PC-3 (cell line): Measurements from ENCODE around the gene FLNB. TPM values are rescaled to one million over a fixed set of nuclear protein-coding genes. Genes with fewer than 3 reads are reported as not detected.

Source experiments
- ATAC-seq: fragments of 200-7000 bp; cut with Tn5 transposase; 2 replicates; pipeline ENCODE4 v1.9.1; 2020; ENCODE audit warnings: mild to moderate bottlenecking, moderate library complexity
- Bru-seq: library from RNA; stranded (reverse); fragments of 400-500 nt; gene quantifications from one replicate; lab custom pipeline; 2021; lab: Mats Ljungman, UMichigan
- BruChase-seq, 2 experiments: library from RNA; stranded (reverse); fragments of 400-500 nt; gene quantifications; one replicate each; lab custom pipeline; 2021; lab: Mats Ljungman, UMichigan
- BruUV-seq: library from RNA; stranded (reverse); fragments of 400-500 nt; replicated peaks from 2 replicates; lab custom pipeline; 2021; lab: Mats Ljungman, UMichigan
- CTCF ChIA-PET: fragments of 300-600 bp; sonication (Branson Sonifier 250); formaldehyde crosslinking; loops from one replicate; lab custom pipeline; 2022; ENCODE audit warnings: antibody characterized with exemption; lab: Charles Lee
- POLR2A ChIA-PET: fragments of 300-600 bp; sonication (Branson Sonifier 250); formaldehyde crosslinking; loops from one replicate; lab custom pipeline; 2022; ENCODE audit warnings: antibody characterized with exemption; ENCODE audit not compliant: unreplicated experiment; lab: Charles Lee
- DNase-seq: peaks from one replicate; pipeline ENCODE4 v3.0.0-alpha.2; 2015
- H2AFZ ChIP-seq: fragments of 300-600 bp; sonication (generic); 2 replicates; pipeline ENCODE4 v1.6.0; 2016; ENCODE audit warnings: antibody characterized with exemption, low read length
- H3F3A ChIP-seq: fragments of 300-600 bp; sonication (generic); one replicate; pipeline ENCODE4 v1.6.0; 2017; ENCODE audit warnings: antibody characterized with exemption, low read length, control low read depth, mild to moderate bottlenecking; ENCODE audit not compliant: unreplicated experiment
- H3K27ac ChIP-seq: fragments of 300-600 bp; sonication (generic); 2 replicates; pipeline ENCODE4 v1.5.1; 2016; ENCODE audit warnings: mild to moderate bottlenecking, low read length
- H3K27me3 ChIP-seq: fragments of 300-600 bp; sonication (generic); 2 replicates; pipeline ENCODE4 v1.6.1; 2016; ENCODE audit warnings: low read length, mixed read lengths
- H3K36me3 ChIP-seq: fragments of 300-600 bp; sonication (generic); 2 replicates; pipeline ENCODE4 v1.6.1; 2016; ENCODE audit warnings: low read depth, mixed run types, low read length, mixed read lengths
- H3K4me1 ChIP-seq: fragments of 300-600 bp; sonication (generic); 2 replicates; pipeline ENCODE4 v1.5.1; 2016; ENCODE audit warnings: low read length; ENCODE audit not compliant: insufficient read depth
- H3K4me2 ChIP-seq: fragments of 300-600 bp; sonication (generic); 2 replicates; pipeline ENCODE4 v1.6.0; 2016; ENCODE audit warnings: low read length
- H3K4me3 ChIP-seq: fragments of 300-600 bp; sonication (generic); 2 replicates; pipeline ENCODE4 v1.5.1; 2016; ENCODE audit warnings: mild to moderate bottlenecking, low read length, mixed read lengths
- H3K79me2 ChIP-seq: fragments of 300-600 bp; sonication (generic); 2 replicates; pipeline ENCODE4 v1.6.1; 2017; ENCODE audit warnings: low read length, mixed read lengths
- H3K9ac ChIP-seq: fragments of 300-600 bp; sonication (generic); 2 replicates; pipeline ENCODE4 v1.6.0; 2016; ENCODE audit warnings: mild to moderate bottlenecking, low read length
- H3K9me2 ChIP-seq: fragments of 300-600 bp; sonication (generic); replicated peaks from 2 replicates; pipeline ENCODE4 v1.6.1; 2016; ENCODE audit warnings: mixed run types, low read length, mixed read lengths
- H3K9me3 ChIP-seq: fragments of 300-600 bp; sonication (generic); 2 replicates; pipeline ENCODE4 v1.6.1; 2016; ENCODE audit warnings: low read length, mixed read lengths
- H4K20me1 ChIP-seq: fragments of 300-600 bp; sonication (generic); 2 replicates; pipeline ENCODE4 v1.6.1; 2016; ENCODE audit warnings: low read length, mixed read lengths
- EZH2 ChIP-seq: fragments of 300-600 bp; sonication (generic); IDR thresholded peaks from one replicate; pipeline ENCODE4 v1.6.1; 2017; ENCODE audit warnings: antibody characterized with exemption, mild to moderate bottlenecking, low read length; ENCODE audit not compliant: unreplicated experiment
- EZH2phosphoT487 ChIP-seq: fragments of 300-600 bp; sonication (generic); IDR thresholded peaks from 2 replicates; pipeline ENCODE4 v1.6.1; 2018; ENCODE audit warnings: mild to moderate bottlenecking, antibody characterized with exemption, low read length, borderline replicate concordance
- intact Hi-C: fragments of 100-400 bp; cut with micrococcal nuclease; formaldehyde crosslinking; loops from 2 replicates; pipeline ENCODE4 v1.9.0; 2023
- long read RNA-seq: library from polyadenylated mRNA; unstranded; transcript quantifications from one replicate; pipeline ENCODE4 v2.0.0, GENCODE V29; 2021; ENCODE audit not compliant: unreplicated experiment
- total RNA-seq: library from RNA; depleted of rRNA; stranded (reverse); fragments of >200 nt; gene quantifications from 2 replicates; pipeline ENCODE4 v1.2.3, GENCODE V29; 2014; rRNA removed
- TF ChIP-seq, protein P1 (sequence below): fragments of 300-600 bp; sonication (generic); conservative IDR thresholded peaks from 2 replicates; pipeline ENCODE4 v1.5.1; 2017; ENCODE audit warnings: antibody characterized with exemption, low read depth, mild to moderate bottlenecking, low read length

FLNB gene, protein sequence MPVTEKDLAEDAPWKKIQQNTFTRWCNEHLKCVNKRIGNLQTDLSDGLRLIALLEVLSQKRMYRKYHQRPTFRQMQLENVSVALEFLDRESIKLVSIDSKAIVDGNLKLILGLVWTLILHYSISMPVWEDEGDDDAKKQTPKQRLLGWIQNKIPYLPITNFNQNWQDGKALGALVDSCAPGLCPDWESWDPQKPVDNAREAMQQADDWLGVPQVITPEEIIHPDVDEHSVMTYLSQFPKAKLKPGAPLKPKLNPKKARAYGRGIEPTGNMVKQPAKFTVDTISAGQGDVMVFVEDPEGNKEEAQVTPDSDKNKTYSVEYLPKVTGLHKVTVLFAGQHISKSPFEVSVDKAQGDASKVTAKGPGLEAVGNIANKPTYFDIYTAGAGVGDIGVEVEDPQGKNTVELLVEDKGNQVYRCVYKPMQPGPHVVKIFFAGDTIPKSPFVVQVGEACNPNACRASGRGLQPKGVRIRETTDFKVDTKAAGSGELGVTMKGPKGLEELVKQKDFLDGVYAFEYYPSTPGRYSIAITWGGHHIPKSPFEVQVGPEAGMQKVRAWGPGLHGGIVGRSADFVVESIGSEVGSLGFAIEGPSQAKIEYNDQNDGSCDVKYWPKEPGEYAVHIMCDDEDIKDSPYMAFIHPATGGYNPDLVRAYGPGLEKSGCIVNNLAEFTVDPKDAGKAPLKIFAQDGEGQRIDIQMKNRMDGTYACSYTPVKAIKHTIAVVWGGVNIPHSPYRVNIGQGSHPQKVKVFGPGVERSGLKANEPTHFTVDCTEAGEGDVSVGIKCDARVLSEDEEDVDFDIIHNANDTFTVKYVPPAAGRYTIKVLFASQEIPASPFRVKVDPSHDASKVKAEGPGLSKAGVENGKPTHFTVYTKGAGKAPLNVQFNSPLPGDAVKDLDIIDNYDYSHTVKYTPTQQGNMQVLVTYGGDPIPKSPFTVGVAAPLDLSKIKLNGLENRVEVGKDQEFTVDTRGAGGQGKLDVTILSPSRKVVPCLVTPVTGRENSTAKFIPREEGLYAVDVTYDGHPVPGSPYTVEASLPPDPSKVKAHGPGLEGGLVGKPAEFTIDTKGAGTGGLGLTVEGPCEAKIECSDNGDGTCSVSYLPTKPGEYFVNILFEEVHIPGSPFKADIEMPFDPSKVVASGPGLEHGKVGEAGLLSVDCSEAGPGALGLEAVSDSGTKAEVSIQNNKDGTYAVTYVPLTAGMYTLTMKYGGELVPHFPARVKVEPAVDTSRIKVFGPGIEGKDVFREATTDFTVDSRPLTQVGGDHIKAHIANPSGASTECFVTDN (N-terminal part only)
- total RNA-seq (505 and 546 TPM in 2 replicates), Bru-seq, nascent RNA (percentile 99 among the genes with signal in this experiment), BruChase-seq, experiment 1, labeled RNA remaining after a 6-hour chase (percentile 99 among the genes with signal in this experiment), BruChase-seq, experiment 2, labeled RNA remaining after a 2-hour chase (percentile 99 among the genes with signal in this experiment)
- long read RNA-seq, partial matches to known transcripts = 1,640 of 1,705 reads
- long read RNA-seq, other reads (novel, unspliced or antisense) = 65 of 1,705 reads

DNA sequence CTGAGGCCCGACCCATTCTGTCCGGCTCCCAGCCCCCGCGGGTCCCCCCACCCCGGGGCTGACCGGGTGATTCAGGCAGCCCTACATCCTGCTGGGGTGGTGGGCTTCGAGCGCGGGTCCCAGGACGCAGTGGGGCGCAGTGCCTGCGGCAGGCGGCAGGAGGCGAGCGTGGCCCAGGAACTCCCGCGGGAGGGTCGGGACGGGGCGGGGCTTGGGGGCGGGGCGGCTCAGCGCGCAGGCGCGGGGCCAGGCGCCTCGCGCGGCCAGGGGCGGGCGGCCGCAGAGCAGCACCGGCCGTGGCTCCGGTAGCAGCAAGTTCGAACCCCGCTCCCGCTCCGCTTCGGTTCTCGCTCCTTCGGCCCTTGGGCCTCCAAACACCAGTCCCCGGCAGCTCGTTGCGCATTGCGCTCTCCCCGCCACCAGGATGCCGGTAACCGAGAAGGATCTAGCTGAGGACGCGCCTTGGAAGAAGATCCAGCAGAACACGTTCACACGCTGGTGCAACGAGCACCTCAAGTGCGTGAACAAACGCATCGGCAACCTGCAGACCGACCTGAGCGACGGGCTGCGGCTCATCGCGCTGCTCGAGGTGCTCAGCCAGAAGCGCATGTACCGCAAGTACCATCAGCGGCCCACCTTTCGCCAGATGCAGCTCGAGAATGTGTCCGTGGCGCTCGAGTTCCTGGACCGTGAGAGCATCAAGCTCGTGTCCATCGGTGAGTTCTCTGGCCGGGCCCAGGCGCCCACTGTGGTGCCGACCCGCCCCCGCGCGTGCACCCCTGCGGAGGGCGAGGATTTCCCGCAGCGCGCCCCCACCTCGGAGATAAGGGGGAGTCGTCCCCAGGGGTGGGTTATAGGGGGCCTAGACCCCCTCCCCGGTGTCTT is at the start of gene FLNB:
TSS of gene FLNB (plus strand) at position 282 of the 885 bp plus-strand sequence. CDS start at position 425, 143 bp downstream.
- H4K20me1 ChIP-seq = peaks cover 48% of the 10 kb centered on the region
- BruUV-seq = TSS peak; percentile 57
- peaks cover 19% of the 10 kb centered on the region for H3K36me3 ChIP-seq
- peak within 1 kb of the TSS; percentile 96 for H3K4me3 ChIP-seq
- H3K4me1 ChIP-seq = peaks cover 56% of the 10 kb centered on the region
- DNase-seq = peak; percentile 79
- TF ChIP-seq, protein P1, sequence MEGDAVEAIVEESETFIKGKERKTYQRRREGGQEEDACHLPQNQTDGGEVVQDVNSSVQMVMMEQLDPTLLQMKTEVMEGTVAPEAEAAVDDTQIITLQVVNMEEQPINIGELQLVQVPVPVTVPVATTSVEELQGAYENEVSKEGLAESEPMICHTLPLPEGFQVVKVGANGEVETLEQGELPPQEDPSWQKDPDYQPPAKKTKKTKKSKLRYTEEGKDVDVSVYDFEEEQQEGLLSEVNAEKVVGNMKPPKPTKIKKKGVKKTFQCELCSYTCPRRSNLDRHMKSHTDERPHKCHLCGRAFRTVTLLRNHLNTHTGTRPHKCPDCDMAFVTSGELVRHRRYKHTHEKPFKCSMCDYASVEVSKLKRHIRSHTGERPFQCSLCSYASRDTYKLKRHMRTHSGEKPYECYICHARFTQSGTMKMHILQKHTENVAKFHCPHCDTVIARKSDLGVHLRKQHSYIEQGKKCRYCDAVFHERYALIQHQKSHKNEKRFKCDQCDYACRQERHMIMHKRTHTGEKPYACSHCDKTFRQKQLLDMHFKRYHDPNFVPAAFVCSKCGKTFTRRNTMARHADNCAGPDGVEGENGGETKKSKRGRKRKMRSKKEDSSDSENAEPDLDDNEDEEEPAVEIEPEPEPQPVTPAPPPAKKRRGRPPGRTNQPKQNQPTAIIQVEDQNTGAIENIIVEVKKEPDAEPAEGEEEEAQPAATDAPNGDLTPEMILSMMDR = peak; percentile 72
- TF ChIP-seq EZH2 = no peak
- POLR2A ChIA-PET = interaction anchor here (0.6 to 1.7 kb wide), 3 partner anchors 9 to 77 kb away, joined by 3 to 6 read pairs (median 3); no protein-coding TSS in a partner anchor
- H3F3A ChIP-seq = no peaks in the 10 kb centered on the region
- intact Hi-C loops = loop anchor here (1.0 to 10.0 kb wide), 3 partner anchors 36 to 154 kb away; no protein-coding TSS in a partner anchor
- CTCF ChIA-PET = interaction anchor here (0.6 to 1.1 kb wide), 6 partner anchors 30 to 115 kb away, joined by 3 to 6 read pairs (median 4); no protein-coding TSS in a partner anchor
- H3K79me2 ChIP-seq = peaks cover 64% of the 10 kb centered on the region
- peak within 1 kb of the TSS; percentile 66 for H3K27ac ChIP-seq
- peak within 1 kb of the TSS; percentile 97 for H3K9ac ChIP-seq
- H3K9me2 ChIP-seq = no peaks in the 10 kb centered on the region
- H3K9me3 ChIP-seq = no peaks in the 10 kb centered on the region
- peak within 1 kb of the TSS; percentile 84 for H3K4me2 ChIP-seq
- peak; percentile 38 for ATAC-seq
- H3K27me3 ChIP-seq = no peaks in the 10 kb centered on the region
- H2AFZ ChIP-seq = peak within 1 kb of the TSS; percentile 68

DNA sequence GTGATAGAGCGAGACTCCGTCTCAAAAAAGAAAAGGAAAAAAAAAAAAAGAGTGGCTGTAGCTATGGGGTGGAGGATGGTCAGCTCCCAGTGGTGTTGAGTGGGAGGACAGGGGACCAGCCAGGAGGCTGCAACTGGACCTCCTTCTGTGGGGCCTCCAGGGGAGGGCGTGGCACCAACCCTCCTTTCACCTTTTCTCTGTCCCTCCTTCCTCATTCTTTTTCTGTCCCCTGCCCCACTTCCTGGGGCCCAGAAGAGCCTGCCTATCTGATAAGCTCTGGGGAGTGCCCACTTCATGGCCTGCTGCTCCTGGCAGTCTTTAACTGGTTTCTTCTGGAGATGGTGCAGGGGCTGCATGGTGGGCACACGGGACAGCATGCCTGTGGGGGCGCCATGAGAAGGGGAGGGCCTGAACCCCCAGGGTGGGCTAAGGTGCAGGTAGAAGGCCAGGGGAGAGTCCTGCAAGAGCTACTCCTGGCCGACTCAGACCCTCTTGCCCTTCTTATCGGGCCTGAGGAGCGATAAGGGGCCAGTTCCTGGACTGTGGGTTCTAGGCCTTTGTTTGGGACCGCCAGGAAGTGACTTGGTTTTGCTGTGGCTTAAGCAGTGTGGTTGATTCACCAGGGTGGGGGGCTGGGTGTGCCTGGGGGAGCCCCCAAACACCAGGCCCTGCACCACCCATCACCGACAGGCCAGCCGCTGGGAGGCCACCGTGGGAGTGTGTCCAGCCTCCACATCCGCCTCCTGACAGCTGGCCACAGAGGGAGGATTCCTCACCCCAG is 49.4 kb upstream of the FLNB start:
- CTCF ChIA-PET = interaction anchor here (0.6 kb wide), 1 partner anchor 82 kb away, joined by 4 read pairs; no protein-coding TSS in a partner anchor
- no peaks in the 10 kb centered on the region; the same call in 1 of the 2 replicates for H3K79me2 ChIP-seq
- POLR2A ChIA-PET = no interaction called here
- H2AFZ ChIP-seq = no peak overlapping the region
- H3K27ac ChIP-seq = peak overlapping the region; percentile 20; the same call in 1 of the 2 replicates
- no peak overlapping the region for H3K9ac ChIP-seq
- H3K4me1 ChIP-seq = peaks cover 35% of the 10 kb centered on the region
- no peaks in the 10 kb centered on the region for H3K36me3 ChIP-seq
- H3K27me3 ChIP-seq = no peaks in the 10 kb centered on the region
- no peaks in the 10 kb centered on the region for H3K9me3 ChIP-seq
- ATAC-seq (peak; percentile 9), DNase-seq (peak; percentile 46)
- intact Hi-C loops = no loop called here
- peaks cover 5% of the 10 kb centered on the region for H3F3A ChIP-seq
- no peak overlapping the region for H3K4me2 ChIP-seq
- TF ChIP-seq EZH2 (no peak), EZH2phosphoT487 (no peak)
- TF ChIP-seq, protein P1 = no peak
- no peaks in the 10 kb centered on the region for H4K20me1 ChIP-seq
- no peak overlapping the region for H3K4me3 ChIP-seq
- no peaks in the 10 kb centered on the region for H3K9me2 ChIP-seq
- BruUV-seq = no TSS peak
